Type B pancreatic cell (in vitro differentiated cells): ENCODE data around the gene NPC2. TPM values are rescaled to one million over a fixed set of nuclear protein-coding genes. Genes with fewer than 3 reads are reported as not detected.

Experiments
- DNase-seq: peaks from one replicate; pipeline ENCODE4 v3.0.0; 2021; ENCODE audit warnings: mixed read lengths; ENCODE audit not compliant: unreplicated experiment; ENCODE audit errors: extremely low spot score
- H3K27ac Mint-ChIP-seq: 2 replicates; pipeline ENCODE4 v1.8.0; 2021; ENCODE audit warnings: mild to moderate bottlenecking, mixed read lengths
- H3K27me3 Mint-ChIP-seq: 2 replicates; pipeline ENCODE4 v1.8.0; 2021; ENCODE audit warnings: mixed read lengths
- H3K36me3 Mint-ChIP-seq: 2 replicates; pipeline ENCODE4 v1.8.0; 2021; ENCODE audit warnings: mixed read lengths
- H3K4me1 Mint-ChIP-seq: one replicate; pipeline ENCODE4 v1.8.0; 2021; ENCODE audit warnings: mixed read lengths; ENCODE audit not compliant: unreplicated experiment
- H3K4me3 Mint-ChIP-seq: 2 replicates; pipeline ENCODE4 v1.8.0; 2021; ENCODE audit warnings: mild to moderate bottlenecking, mixed read lengths
- H3K9me3 Mint-ChIP-seq: 2 replicates; pipeline ENCODE4 v1.8.0; 2021; ENCODE audit warnings: mixed read lengths
- total RNA-seq: library from RNA; stranded (reverse); gene quantifications from 2 replicates; pipeline ENCODE4 v1.2.1, GENCODE V29; 2021; ENCODE audit warnings: low replicate concordance
- TF ChIP-seq, protein P1 (sequence below): fragments of 200-600 bp; sonication (generic); conservative IDR thresholded peaks from 2 replicates; pipeline ENCODE4 v1.5.0; 2021; ENCODE audit warnings: antibody characterized with exemption, mild to moderate bottlenecking

The NPC2 gene
- total RNA-seq, 1 donor from 2014 or later, result 165 TPM

DNA sequence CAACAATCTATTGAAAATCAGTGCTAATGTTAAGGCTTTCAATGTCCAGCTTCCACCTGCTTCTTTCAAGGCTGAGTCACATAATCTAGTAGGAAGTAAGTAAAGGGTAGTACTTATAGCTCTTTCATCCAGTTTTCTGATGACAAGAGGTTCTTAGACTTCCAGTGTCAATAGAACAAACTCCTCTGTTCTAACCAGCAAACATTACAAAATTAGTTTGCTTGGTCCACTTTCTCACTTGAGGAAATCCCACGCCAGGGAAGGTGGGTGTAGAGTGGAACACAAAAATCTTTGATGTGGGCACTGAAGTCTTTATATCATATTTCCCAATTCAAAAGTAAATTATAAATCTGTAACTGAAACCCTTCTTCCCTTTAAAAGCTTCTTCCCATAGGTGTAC is 2.6 kb downstream of the NPC2 start:
- Mint-ChIP-seq H3K4me3 (peak overlapping the region; percentile 2), H3K27ac (no peak overlapping the region), H3K27me3 (no peaks in the 10 kb centered on the region), H3K4me1 (peaks cover 6% of the 10 kb centered on the region), H3K36me3 (no peaks in the 10 kb centered on the region), H3K9me3 (no peaks in the 10 kb centered on the region)
- TF ChIP-seq, protein P1, sequence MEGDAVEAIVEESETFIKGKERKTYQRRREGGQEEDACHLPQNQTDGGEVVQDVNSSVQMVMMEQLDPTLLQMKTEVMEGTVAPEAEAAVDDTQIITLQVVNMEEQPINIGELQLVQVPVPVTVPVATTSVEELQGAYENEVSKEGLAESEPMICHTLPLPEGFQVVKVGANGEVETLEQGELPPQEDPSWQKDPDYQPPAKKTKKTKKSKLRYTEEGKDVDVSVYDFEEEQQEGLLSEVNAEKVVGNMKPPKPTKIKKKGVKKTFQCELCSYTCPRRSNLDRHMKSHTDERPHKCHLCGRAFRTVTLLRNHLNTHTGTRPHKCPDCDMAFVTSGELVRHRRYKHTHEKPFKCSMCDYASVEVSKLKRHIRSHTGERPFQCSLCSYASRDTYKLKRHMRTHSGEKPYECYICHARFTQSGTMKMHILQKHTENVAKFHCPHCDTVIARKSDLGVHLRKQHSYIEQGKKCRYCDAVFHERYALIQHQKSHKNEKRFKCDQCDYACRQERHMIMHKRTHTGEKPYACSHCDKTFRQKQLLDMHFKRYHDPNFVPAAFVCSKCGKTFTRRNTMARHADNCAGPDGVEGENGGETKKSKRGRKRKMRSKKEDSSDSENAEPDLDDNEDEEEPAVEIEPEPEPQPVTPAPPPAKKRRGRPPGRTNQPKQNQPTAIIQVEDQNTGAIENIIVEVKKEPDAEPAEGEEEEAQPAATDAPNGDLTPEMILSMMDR, result no peak
- DNase-seq, result no peak

DNA sequence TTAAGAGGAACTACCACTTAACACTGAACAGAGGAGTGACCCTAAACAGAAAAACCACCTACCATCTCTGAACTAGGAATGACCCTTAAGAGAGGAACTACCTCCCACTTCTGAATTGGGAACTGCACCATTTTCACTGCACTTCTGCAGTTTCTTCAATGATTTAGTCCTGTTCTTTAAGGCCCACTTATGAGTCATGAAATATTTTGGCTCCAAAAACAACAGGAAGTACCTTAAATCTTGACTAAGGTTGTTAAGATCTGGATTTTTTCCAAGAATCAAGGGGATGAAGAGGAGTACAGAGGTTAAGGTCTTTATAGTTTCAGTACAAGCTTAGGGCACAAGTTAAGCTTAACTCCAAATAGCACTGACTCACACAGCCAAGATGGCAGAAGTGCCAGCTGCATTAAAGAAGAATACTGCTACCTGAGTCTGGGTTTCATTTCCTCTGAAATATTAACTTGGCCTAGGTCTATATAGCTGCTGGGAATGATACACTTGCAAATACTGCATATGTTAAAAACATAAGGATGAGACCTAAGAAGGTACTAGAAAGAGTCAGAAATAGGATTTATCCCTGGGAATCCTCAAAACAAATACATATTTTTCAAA is 4.2 kb downstream of the NPC2 start:
- no peaks in the 10 kb centered on the region for H3K9me3 Mint-ChIP-seq
- H3K4me3 Mint-ChIP-seq, result no peak overlapping the region
- no peak for DNase-seq
- no peaks in the 10 kb centered on the region for H3K36me3 Mint-ChIP-seq
- no peak overlapping the region for H3K27ac Mint-ChIP-seq
- TF ChIP-seq, protein P1, result no peak
- H3K4me1 Mint-ChIP-seq, result no peaks in the 10 kb centered on the region
- no peaks in the 10 kb centered on the region for H3K27me3 Mint-ChIP-seq

DNA sequence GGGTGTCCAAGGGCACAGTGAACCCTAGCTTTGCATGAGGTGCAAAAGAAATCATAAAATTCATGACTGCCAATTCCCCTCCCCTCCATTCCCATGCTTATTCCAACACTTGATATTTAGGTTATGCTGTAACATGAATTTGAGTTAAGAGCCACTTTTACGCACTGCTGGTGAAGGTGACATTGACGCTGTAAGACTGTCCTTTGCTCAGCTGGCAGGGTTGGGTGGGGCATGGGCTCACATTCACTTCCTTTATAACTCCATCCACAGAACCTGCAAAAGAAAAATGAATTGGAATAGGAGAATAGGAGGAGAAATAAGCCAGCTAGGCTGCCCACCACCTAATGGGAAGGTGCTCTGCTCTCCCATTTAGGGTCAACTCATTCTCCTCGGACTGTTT is 6.9 kb downstream of the NPC2 start:
- H3K4me3 Mint-ChIP-seq, result no peak overlapping the region

DNA sequence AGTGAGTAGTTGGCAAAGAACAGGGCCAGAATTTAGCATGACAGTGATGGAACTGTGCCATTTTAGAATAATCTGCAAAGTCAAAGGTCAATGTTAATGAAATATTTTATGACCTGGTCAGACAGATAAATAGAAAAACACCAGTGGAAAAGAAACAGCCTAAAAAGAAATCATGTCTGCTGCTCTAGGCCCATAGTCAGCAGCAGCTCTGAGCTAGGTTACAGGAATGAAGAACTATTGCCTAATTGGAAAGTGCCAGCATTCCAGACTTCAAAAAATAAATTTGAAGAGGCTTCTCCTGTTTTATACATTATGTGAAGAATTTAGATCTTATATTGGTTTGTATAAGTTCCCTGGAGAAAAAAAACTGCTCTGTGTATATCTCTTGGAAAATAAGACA is 9.8 kb downstream of the NPC2 start:
- Mint-ChIP-seq H3K9me3 (no peaks in the 10 kb centered on the region), H3K4me3 (no peak overlapping the region), H3K27ac (no peak overlapping the region), H3K27me3 (no peaks in the 10 kb centered on the region), H3K36me3 (peaks cover 13% of the 10 kb centered on the region), H3K4me1 (no peaks in the 10 kb centered on the region)
- TF ChIP-seq, protein P1, result no peak
- no peak for DNase-seq

More for the DNA sequence above, 6.9 kb downstream of the NPC2 start:
- TF ChIP-seq, protein P1, result no peak
- Mint-ChIP-seq H3K27me3 (no peaks in the 10 kb centered on the region), H3K9me3 (no peaks in the 10 kb centered on the region), H3K27ac (no peak overlapping the region), H3K4me1 (no peaks in the 10 kb centered on the region), H3K36me3 (peaks cover 7% of the 10 kb centered on the region)
- no peak for DNase-seq

DNA sequence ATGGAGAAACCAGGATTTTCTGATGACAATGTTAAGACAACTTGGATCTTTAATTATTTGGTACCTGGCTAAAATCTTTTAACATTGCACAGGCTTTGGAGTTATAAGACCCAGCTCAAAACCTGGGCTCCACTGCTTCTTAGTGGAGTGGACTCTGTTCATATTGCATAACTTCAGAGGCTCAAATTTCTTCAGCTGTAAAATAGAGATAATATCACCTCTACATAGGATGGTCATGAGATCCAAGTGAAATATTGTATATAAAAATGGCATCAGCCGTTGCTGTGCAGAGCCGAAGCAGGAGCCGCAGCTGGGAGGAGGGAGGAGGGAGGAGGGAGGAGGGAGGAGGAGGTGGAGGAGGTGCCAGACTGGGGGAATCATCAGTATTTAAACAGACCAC is 10.5 kb downstream of the NPC2 start:
- H3K36me3 Mint-ChIP-seq, result peaks cover 13% of the 10 kb centered on the region
- no peaks in the 10 kb centered on the region for H3K27me3 Mint-ChIP-seq
- H3K9me3 Mint-ChIP-seq, result no peaks in the 10 kb centered on the region
- H3K27ac Mint-ChIP-seq, result no peak overlapping the region
- no peaks in the 10 kb centered on the region for H3K4me1 Mint-ChIP-seq
- DNase-seq, result no peak
- no peak overlapping the region for H3K4me3 Mint-ChIP-seq
- TF ChIP-seq, protein P1, result no peak

DNA sequence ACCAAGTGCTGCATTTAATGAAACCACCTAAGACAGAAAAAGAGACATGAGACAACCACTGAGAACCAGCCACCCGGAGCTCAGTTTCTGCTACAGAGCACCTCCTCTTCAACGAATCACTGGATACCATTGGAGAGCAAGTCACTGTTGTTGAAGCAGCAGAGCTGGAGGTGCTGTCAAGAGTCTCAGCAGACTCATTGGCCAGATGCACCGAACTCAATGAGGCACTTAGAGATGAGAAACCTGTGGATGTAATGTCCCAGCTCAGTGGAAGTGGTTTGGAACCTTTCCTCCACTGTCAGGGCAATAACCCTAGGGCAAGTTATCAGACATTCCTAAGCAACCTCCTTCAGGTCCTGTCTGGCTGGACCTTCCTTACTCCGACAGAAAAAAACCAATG is 13.1 kb downstream of the NPC2 start:
- TF ChIP-seq, protein P1, result no peak
- Mint-ChIP-seq H3K36me3 (peaks cover 13% of the 10 kb centered on the region), H3K4me3 (no peak overlapping the region), H3K27me3 (no peaks in the 10 kb centered on the region), H3K9me3 (no peaks in the 10 kb centered on the region), H3K27ac (no peak overlapping the region), H3K4me1 (no peaks in the 10 kb centered on the region)
- no peak for DNase-seq
